GM23338 (cell line): ENCODE data around the gene UBTD1. TPM values are rescaled to one million over a fixed set of nuclear protein-coding genes. Genes with fewer than 3 reads are reported as not detected.
A peak's percentile ranks its signal among the peaks of the same experiment; 100 is the strongest.

ENCODE experiments used
- ATAC-seq: fragments of 200-7000 bp; cut with Tn5 transposase; 3 replicates; pipeline ENCODE4 v1.9.1; 2020
- DNase-seq: peaks from one replicate; pipeline ENCODE4 v3.0.0-alpha.2; 2015; ENCODE audit warnings: low spot score
- H2AFZ ChIP-seq: fragments of 200-600 bp; sonication (generic); 2 replicates; pipeline ENCODE4 v1.8.0; 2016; ENCODE audit warnings: antibody characterized with exemption, mild to moderate bottlenecking, moderate library complexity
- H3F3A ChIP-seq: fragments of 200-600 bp; sonication (generic); replicated peaks from 2 replicates; pipeline ENCODE4 v1.8.0; 2017; ENCODE audit warnings: antibody characterized with exemption, mixed run types, low read depth
- H3K27ac ChIP-seq: fragments of 200-600 bp; sonication (generic); 2 replicates; pipeline ENCODE4 v1.6.1; 2016; ENCODE audit warnings: low read depth
- H3K27me3 ChIP-seq: fragments of 200-600 bp; sonication (generic); 2 replicates; pipeline ENCODE4 v1.8.0; 2016; ENCODE audit warnings: mild to moderate bottlenecking, mixed run types, moderate library complexity; ENCODE audit not compliant: insufficient read depth
- H3K36me3 ChIP-seq: fragments of 200-600 bp; sonication (generic); 2 replicates; pipeline ENCODE4 v1.8.0; 2016; ENCODE audit warnings: mild to moderate bottlenecking; ENCODE audit not compliant: insufficient read depth
- H3K4me1 ChIP-seq: fragments of 200-600 bp; sonication (generic); 2 replicates; pipeline ENCODE4 v1.8.0; 2016; ENCODE audit warnings: mild to moderate bottlenecking, moderate library complexity; ENCODE audit not compliant: insufficient read depth
- H3K4me2 ChIP-seq: fragments of 200-600 bp; sonication (generic); 2 replicates; pipeline ENCODE4 v1.7.1; 2017; ENCODE audit warnings: mixed run types
- H3K4me3 ChIP-seq: fragments of 200-600 bp; sonication (generic); 2 replicates; pipeline ENCODE4 v1.6.1; 2016; ENCODE audit warnings: mixed run types
- H3K79me2 ChIP-seq: fragments of 200-600 bp; sonication (generic); replicated peaks from 2 replicates; pipeline ENCODE4 v1.8.0; 2017; ENCODE audit warnings: mild to moderate bottlenecking; ENCODE audit not compliant: insufficient read depth
- H3K9me2 ChIP-seq: fragments of 200-600 bp; sonication (generic); 2 replicates; pipeline ENCODE4 v1.8.0; 2017; ENCODE audit not compliant: insufficient read depth
- H4K20me1 ChIP-seq: fragments of 200-600 bp; sonication (generic); replicated peaks from 2 replicates; pipeline ENCODE4 v1.8.0; 2017; ENCODE audit warnings: mild to moderate bottlenecking; ENCODE audit not compliant: insufficient read depth
- H3K27ac Mint-ChIP-seq: 2 replicates; pipeline ENCODE4 v1.8.0; 2020; ENCODE audit warnings: inconsistent platforms, mild to moderate bottlenecking, moderate library complexity, mixed read lengths
- H3K27me3 Mint-ChIP-seq: 3 replicates; pipeline ENCODE4 v1.8.0; 2022; ENCODE audit warnings: low read depth, mild to moderate bottlenecking, moderate library complexity, mixed read lengths, inconsistent platforms; ENCODE audit not compliant: insufficient read depth, poor library complexity
- H3K36me3 Mint-ChIP-seq: 3 replicates; pipeline ENCODE4 v1.8.0; 2021; ENCODE audit warnings: low read depth, mild to moderate bottlenecking, inconsistent platforms, moderate library complexity, mixed read lengths
- H3K4me1 Mint-ChIP-seq: 3 replicates; pipeline ENCODE4 v1.8.0; 2020; ENCODE audit warnings: mild to moderate bottlenecking, inconsistent platforms, mixed read lengths
- H3K4me3 Mint-ChIP-seq: 3 replicates; pipeline ENCODE4 v1.8.0; 2021; ENCODE audit warnings: moderate library complexity, mild to moderate bottlenecking, inconsistent platforms, mixed read lengths
- H3K9me3 Mint-ChIP-seq: 3 replicates; pipeline ENCODE4 v1.8.0; 2020; ENCODE audit warnings: moderate library complexity, mild to moderate bottlenecking, inconsistent platforms, mixed read lengths
- CREB1 ChIP-seq: fragments of 250-450 bp; sonication (Bioruptor Pico); IDR thresholded peaks from 2 replicates; pipeline ENCODE4 v1.5.0; 2020; ENCODE audit warnings: low read depth, mild to moderate bottlenecking, moderate library complexity
- EZH2 ChIP-seq: fragments of 200-600 bp; sonication (generic); IDR thresholded peaks from one replicate; pipeline ENCODE4 v1.8.0; 2017; ENCODE audit warnings: antibody characterized with exemption, mild to moderate bottlenecking, low read depth; ENCODE audit not compliant: unreplicated experiment
- POLR2AphosphoS5 ChIP-seq: IDR thresholded peaks from 2 replicates; pipeline ENCODE4 v1.6.1; 2016; ENCODE audit warnings: antibody characterized with exemption, low read depth
- STAT1 ChIP-seq: IDR thresholded peaks from one replicate; pipeline ENCODE4 v1.6.1; 2016; ENCODE audit warnings: antibody characterized with exemption; ENCODE audit not compliant: unreplicated experiment
- ZNF114 ChIP-seq: fragments of 250-450 bp; sonication (Bioruptor Pico); IDR thresholded peaks from 2 replicates; pipeline ENCODE4 v1.5.0; 2020; ENCODE audit warnings: mild to moderate bottlenecking, moderate library complexity
- ZNF331 ChIP-seq: fragments of 250-450 bp; sonication (Bioruptor Pico); IDR thresholded peaks from 2 replicates; pipeline ENCODE4 v1.5.0; 2020; ENCODE audit warnings: low read depth, mild to moderate bottlenecking, moderate library complexity
- polyA plus RNA-seq: library from polyadenylated mRNA; unstranded; fragments of >200 nt; fragmentation: Nextera tagmentation; extraction: Ambion mirVana; gene quantifications from 2 replicates; pipeline ENCODE4 v1.2.1, GENCODE V29; 2016
- total RNA-seq: library from RNA; depleted of rRNA; stranded (reverse); fragments of >200 nt; shearing (Covaris generic); gene quantifications from 2 replicates; pipeline ENCODE4 v1.2.3, GENCODE V29; 2014
- TF ChIP-seq, protein P1 (sequence below): fragments of 250-450 bp; sonication (Bioruptor Pico); IDR thresholded peaks from 2 replicates; pipeline ENCODE4 v1.5.0; 2020; ENCODE audit warnings: mild to moderate bottlenecking, moderate library complexity
- TF ChIP-seq, protein P2 (sequence below): IDR thresholded peaks from 2 replicates; pipeline ENCODE4 v1.6.1; 2016; ENCODE audit warnings: antibody characterized with exemption

Gene UBTD1
- total and polyA plus RNA-seq, 2 experiments from 2014 or later: 17.3 to 29.0 TPM

DNA sequence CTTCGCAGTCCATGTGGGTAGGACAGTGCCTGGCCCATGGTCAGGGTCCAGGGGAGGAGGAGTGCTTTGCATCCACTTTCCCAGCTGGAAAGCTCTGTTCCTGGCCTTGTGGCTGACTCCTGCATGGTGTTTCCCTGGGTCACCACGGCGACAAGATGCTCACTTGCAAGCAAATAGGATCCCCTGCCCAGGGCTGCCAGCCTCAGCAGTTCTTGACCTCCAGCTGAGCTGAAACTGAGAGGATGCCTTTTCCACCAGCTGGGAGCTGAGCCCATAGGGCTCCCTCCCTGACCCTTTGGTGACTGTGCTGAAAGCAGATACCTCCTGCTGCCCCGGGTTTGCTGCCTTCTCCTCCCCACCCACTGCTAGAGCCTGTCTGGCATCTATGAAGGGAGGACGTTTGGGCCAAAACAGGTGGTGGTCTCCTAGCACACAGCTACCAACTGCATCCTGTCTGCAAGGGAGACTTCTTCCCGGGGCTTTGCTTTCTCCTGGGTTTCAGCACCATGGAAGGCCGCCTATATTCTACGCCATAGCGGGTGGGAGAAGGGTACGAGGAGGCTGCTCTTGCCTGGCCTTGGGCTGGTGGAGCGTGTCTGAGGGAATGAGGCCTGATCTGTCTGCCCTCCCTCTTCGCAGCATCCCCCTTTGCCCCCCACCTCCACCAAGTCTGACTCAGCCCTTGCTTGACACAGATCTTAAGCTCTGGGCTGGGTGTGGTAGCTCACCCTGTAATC is 34.4 kb downstream of the UBTD1 start:
- Histone ChIP-seq H4K20me1 (peaks cover 2% of the 10 kb centered on the region; the same call in 1 of the 2 replicates), H3K4me3 (no peak overlapping the region), H3F3A (0 out of 2 replicates have a peak, but pooled peaks cover 3% of the 10 kb centered on the region), H3K4me1 (no peaks in the 10 kb centered on the region), H2AFZ (no peak overlapping the region), H3K79me2 (no peaks in the 10 kb centered on the region), H3K36me3 (no peaks in the 10 kb centered on the region), H3K9me2 (no peaks in the 10 kb centered on the region), H3K27me3 (no peaks in the 10 kb centered on the region), H3K27ac (no peak overlapping the region), H3K4me2 (no peak overlapping the region)
- TF ChIP-seq EZH2 (no peak), ZNF114 (CRISPR knock-in tag) (no peak), ZNF331 (CRISPR knock-in tag) (no peak), CREB1 (CRISPR knock-in tag) (no peak), STAT1 (no peak), POLR2AphosphoS5 (no peak)
- TF ChIP-seq, protein P1, sequence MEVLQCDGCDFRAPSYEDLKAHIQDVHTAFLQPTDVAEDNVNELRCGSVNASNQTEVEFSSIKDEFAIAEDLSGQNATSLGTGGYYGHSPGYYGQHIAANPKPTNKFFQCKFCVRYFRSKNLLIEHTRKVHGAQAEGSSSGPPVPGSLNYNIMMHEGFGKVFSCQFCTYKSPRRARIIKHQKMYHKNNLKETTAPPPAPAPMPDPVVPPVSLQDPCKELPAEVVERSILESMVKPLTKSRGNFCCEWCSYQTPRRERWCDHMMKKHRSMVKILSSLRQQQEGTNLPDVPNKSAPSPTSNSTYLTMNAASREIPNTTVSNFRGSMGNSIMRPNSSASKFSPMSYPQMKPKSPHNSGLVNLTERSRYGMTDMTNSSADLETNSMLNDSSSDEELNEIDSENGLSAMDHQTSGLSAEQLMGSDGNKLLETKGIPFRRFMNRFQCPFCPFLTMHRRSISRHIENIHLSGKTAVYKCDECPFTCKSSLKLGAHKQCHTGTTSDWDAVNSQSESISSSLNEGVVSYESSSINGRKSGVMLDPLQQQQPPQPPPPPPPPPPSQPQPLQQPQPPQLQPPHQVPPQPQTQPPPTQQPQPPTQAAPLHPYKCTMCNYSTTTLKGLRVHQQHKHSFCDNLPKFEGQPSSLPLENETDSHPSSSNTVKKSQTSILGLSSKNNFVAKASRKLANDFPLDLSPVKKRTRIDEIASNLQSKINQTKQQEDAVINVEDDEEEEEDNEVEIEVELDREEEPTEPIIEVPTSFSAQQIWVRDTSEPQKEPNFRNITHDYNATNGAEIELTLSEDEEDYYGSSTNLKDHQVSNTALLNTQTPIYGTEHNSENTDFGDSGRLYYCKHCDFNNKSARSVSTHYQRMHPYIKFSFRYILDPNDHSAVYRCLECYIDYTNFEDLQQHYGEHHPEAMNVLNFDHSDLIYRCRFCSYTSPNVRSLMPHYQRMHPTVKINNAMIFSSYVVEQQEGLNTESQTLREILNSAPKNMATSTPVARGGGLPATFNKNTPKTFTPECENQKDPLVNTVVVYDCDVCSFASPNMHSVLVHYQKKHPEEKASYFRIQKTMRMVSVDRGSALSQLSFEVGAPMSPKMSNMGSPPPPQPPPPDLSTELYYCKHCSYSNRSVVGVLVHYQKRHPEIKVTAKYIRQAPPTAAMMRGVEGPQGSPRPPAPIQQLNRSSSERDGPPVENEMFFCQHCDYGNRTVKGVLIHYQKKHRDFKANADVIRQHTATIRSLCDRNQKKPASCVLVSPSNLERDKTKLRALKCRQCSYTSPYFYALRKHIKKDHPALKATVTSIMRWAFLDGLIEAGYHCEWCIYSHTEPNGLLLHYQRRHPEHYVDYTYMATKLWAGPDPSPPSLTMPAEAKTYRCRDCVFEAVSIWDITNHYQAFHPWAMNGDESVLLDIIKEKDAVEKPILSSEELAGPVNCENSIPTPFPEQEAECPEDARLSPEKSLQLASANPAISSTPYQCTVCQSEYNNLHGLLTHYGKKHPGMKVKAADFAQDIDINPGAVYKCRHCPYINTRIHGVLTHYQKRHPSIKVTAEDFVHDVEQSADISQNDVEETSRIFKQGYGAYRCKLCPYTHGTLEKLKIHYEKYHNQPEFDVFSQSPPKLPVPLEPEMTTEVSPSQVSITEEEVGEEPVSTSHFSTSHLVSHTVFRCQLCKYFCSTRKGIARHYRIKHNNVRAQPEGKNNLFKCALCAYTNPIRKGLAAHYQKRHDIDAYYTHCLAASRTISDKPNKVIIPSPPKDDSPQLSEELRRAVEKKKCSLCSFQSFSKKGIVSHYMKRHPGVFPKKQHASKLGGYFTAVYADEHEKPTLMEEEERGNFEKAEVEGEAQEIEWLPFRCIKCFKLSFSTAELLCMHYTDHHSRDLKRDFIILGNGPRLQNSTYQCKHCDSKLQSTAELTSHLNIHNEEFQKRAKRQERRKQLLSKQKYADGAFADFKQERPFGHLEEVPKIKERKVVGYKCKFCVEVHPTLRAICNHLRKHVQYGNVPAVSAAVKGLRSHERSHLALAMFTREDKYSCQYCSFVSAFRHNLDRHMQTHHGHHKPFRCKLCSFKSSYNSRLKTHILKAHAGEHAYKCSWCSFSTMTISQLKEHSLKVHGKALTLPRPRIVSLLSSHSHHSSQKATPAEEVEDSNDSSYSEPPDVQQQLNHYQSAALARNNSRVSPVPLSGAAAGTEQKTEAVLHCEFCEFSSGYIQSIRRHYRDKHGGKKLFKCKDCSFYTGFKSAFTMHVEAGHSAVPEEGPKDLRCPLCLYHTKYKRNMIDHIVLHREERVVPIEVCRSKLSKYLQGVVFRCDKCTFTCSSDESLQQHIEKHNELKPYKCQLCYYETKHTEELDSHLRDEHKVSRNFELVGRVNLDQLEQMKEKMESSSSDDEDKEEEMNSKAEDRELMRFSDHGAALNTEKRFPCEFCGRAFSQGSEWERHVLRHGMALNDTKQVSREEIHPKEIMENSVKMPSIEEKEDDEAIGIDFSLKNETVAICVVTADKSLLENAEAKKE (CRISPR knock-in tag): no peak
- TF ChIP-seq, protein P2, sequence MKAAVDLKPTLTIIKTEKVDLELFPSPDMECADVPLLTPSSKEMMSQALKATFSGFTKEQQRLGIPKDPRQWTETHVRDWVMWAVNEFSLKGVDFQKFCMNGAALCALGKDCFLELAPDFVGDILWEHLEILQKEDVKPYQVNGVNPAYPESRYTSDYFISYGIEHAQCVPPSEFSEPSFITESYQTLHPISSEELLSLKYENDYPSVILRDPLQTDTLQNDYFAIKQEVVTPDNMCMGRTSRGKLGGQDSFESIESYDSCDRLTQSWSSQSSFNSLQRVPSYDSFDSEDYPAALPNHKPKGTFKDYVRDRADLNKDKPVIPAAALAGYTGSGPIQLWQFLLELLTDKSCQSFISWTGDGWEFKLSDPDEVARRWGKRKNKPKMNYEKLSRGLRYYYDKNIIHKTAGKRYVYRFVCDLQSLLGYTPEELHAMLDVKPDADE: no peak
- H3K36me3 Mint-ChIP-seq: peaks cover 9% of the 10 kb centered on the region
- peak; percentile 60 for DNase-seq
- ATAC-seq: peak; percentile 71
- peaks cover 12% of the 10 kb centered on the region for H3K9me3 Mint-ChIP-seq
- H3K27ac Mint-ChIP-seq: peak overlapping the region; percentile 90; the same call in 1 of the 2 replicates
- H3K4me1 Mint-ChIP-seq: peaks cover 10% of the 10 kb centered on the region
- peaks cover 5% of the 10 kb centered on the region for H3K27me3 Mint-ChIP-seq
- H3K4me3 Mint-ChIP-seq: no peak overlapping the region
